Common myeloid progenitor, CD34-positive (primary cell): ENCODE results near the gene TADA2B.

ENCODE experiments used
- CTCF ChIA-PET: fragments of 350-600 bp; sonication (Branson Sonifier 250); formaldehyde crosslinking; loops from one replicate; lab custom pipeline; 2021; ENCODE audit warnings: antibody characterized with exemption; lab: Charles Lee
- POLR2A ChIA-PET: fragments of 350-600 bp; sonication (Branson Sonifier 250); formaldehyde crosslinking; loops from one replicate; lab custom pipeline; 2021; ENCODE audit warnings: antibody characterized with exemption; lab: Charles Lee
- DNase-seq, 3 donors: peaks; one replicate each; pipeline versions ENCODE4 v3.0.0 to v3.0.0-alpha.2; 2013
- H3K27ac ChIP-seq, 2 experiments: 1 replicate in 1 of 2; 2 replicates in 1 of 2; pipeline ENCODE4 v1.7.0; 2013; ENCODE audit warnings: inconsistent platforms in 2 of 2, low read length in 2 of 2, mild to moderate bottlenecking in 2 of 2, low read depth in 1 of 2, moderate library complexity in 1 of 2; ENCODE audit not compliant: severe bottlenecking in 2 of 2, insufficient read depth in 1 of 2, poor library complexity in 1 of 2
- H3K27me3 ChIP-seq, 5 experiments: replicated peaks in 2 of 5; 1 replicate in 3 of 5; 2 replicates in 2 of 5; pipeline versions ENCODE4 v1.6.1 to v1.7.0; 2013; ENCODE audit warnings: low read length in 4 of 5, mild to moderate bottlenecking in 2 of 5, moderate library complexity in 2 of 5, inconsistent platforms in 1 of 5; ENCODE audit not compliant: insufficient read depth in 5 of 5, control insufficient read depth in 4 of 5
- H3K36me3 ChIP-seq, 4 experiments: 1 replicate in 2 of 4; 2 replicates in 2 of 4; pipeline versions ENCODE4 v1.6.1 to v1.7.0; 2013; ENCODE audit warnings: low read length in 3 of 4, control low read depth in 1 of 4, mild to moderate bottlenecking in 1 of 4; ENCODE audit not compliant: control insufficient read depth in 4 of 4, insufficient read depth in 4 of 4
- H3K4me1 ChIP-seq, 4 experiments: 1 replicate in 3 of 4; 2 replicates in 1 of 4; pipeline versions ENCODE4 v1.6.1 to v1.7.1; 2013; ENCODE audit warnings: low read length in 3 of 4, mild to moderate bottlenecking in 3 of 4, control low read depth in 1 of 4, inconsistent platforms in 1 of 4, moderate library complexity in 1 of 4; ENCODE audit not compliant: control insufficient read depth in 4 of 4, insufficient read depth in 4 of 4; ENCODE audit errors: control extremely low read depth in 1 of 4
- H3K4me3 ChIP-seq, 7 experiments: 1 replicate in 4 of 7; 2 replicates in 3 of 7; pipeline versions ENCODE4 v1.5.1 to v1.7.0; 2013; ENCODE audit warnings: mild to moderate bottlenecking in 7 of 7, low read length in 6 of 7, moderate library complexity in 6 of 7, inconsistent platforms in 2 of 7, low read depth in 2 of 7, control low read depth in 1 of 7; ENCODE audit not compliant: insufficient read depth in 4 of 7, control insufficient read depth in 1 of 7; ENCODE audit errors: extremely low read depth in 1 of 7
- H3K9me3 ChIP-seq, 5 experiments: 1 replicate in 4 of 5; 2 replicates in 1 of 5; pipeline versions ENCODE4 v1.6.1 to v1.7.1; 2013; ENCODE audit warnings: low read length in 4 of 5, mild to moderate bottlenecking in 2 of 5, inconsistent platforms in 1 of 5, low read depth in 1 of 5, moderate library complexity in 1 of 5; ENCODE audit not compliant: control insufficient read depth in 4 of 5, insufficient read depth in 2 of 5; ENCODE audit errors: control extremely low read depth in 1 of 5
- WGBS: methylation state at CpG from one replicate; pipeline ENCODE4 v1.1.5; 2013; ENCODE audit not compliant: insufficient coverage; 5-methylcytosine and 5-hydroxymethylcytosine counted together

Gene TADA2B

GRCh38 chr4:7086384-7086783 is 43.2 kb downstream of the TADA2B start:
- Histone ChIP-seq H3K4me1 (no peaks in the 10 kb centered on the region), H3K27ac (no peak overlapping the region), H3K27me3 (peaks cover 0 to 54% (median 20%) of the 10 kb centered on the region in 5 experiments), H3K36me3 (no peaks in the 10 kb centered on the region), H3K9me3 (peaks cover 0 to 9% (median 5%) of the 10 kb centered on the region in 5 experiments), H3K4me3 (no peak overlapping the region)
- peak in 1 of 3 donors; percentile 16 for DNase-seq
- POLR2A ChIA-PET = no interaction called here
- no CpG with 5 or more reads among the region's 1 CpG for WGBS
- CTCF ChIA-PET = interaction anchor here (1.3 to 11.6 kb wide), 2 partner anchors 8 to 17 kb away, joined by 3 to 70 read pairs; partner anchors contain the start of gene GRPEL1

GRCh38 chr4:7087036-7087435 is 43.9 kb downstream of the TADA2B start:
- no peaks in the 10 kb centered on the region for H3K4me1 ChIP-seq
- ChIA-PET POLR2A (no interaction called here), CTCF (interaction anchor here (11.6 kb wide), 1 partner anchor 18 kb away, joined by 70 read pairs; the partner anchor contains the start of gene GRPEL1)
- WGBS = 74% methylated on average over 3 of the region's 3 CpGs
- H3K27ac ChIP-seq = no peak overlapping the region
- peaks cover 0 to 53% (median 16%) of the 10 kb centered on the region in 5 experiments for H3K27me3 ChIP-seq
- no peak overlapping the region for H3K4me3 ChIP-seq
- DNase-seq = no peak
- no peaks in the 10 kb centered on the region for H3K36me3 ChIP-seq
- H3K9me3 ChIP-seq = peaks cover 0 to 9% (median 5%) of the 10 kb centered on the region in 5 experiments

GRCh38 chr4:7089213-7089986 is 46.2 kb downstream of the TADA2B start:
- no peak overlapping the region for H3K27ac ChIP-seq
- peaks cover 1 to 9% (median 5%) of the 10 kb centered on the region in 5 experiments for H3K9me3 ChIP-seq
- ChIA-PET POLR2A (no interaction called here), CTCF (interaction anchor here (1.3 to 2.0 kb wide), 2 partner anchors 13 to 19 kb away, joined by 3 to 5 read pairs; no protein-coding TSS in a partner anchor)
- no peak overlapping the region for H3K4me3 ChIP-seq
- peaks cover 0 to 40% (median 7%) of the 10 kb centered on the region in 5 experiments for H3K27me3 ChIP-seq
- WGBS = 82% methylated on average over 4 of the region's 5 CpGs
- no peaks in the 10 kb centered on the region for H3K4me1 ChIP-seq
- DNase-seq = no peak
- no peaks in the 10 kb centered on the region for H3K36me3 ChIP-seq

- H3K4me1 ChIP-seq = no peaks in the 10 kb centered on the region
- H3K27ac ChIP-seq = no peak overlapping the region
- H3K36me3 ChIP-seq = no peaks in the 10 kb centered on the region
- POLR2A ChIA-PET = no interaction called here
- H3K9me3 ChIP-seq = peaks cover 0 to 4% (median 2%) of the 10 kb centered on the region in 5 experiments
- WGBS = no CpG with 5 or more reads among the region's 3 CpGs
- no peak overlapping the region for H3K4me3 ChIP-seq
- CTCF ChIA-PET = interaction anchor here (1.0 kb wide), 1 partner anchor 9 kb away, joined by 3 read pairs; no protein-coding TSS in a partner anchor
- no peak for DNase-seq
- peaks cover 2 to 38% (median 10%) of the 10 kb centered on the region in 5 experiments for H3K27me3 ChIP-seq
These were observed 48.9 kb downstream of the TADA2B start for GRCh38 chr4:7092026-7092425.

- Histone ChIP-seq H3K4me1 (no peaks in the 10 kb centered on the region), H3K27ac (no peak overlapping the region), H3K36me3 (no peaks in the 10 kb centered on the region), H3K27me3 (peaks cover 2 to 40% (median 14%) of the 10 kb centered on the region in 5 experiments), H3K9me3 (peaks cover 0 to 2% (median 0%) of the 10 kb centered on the region in 5 experiments), H3K4me3 (no peak overlapping the region)
- CTCF ChIA-PET = interaction anchor here (0.7 to 1.1 kb wide), 3 partner anchors 9 to 39 kb away, joined by 3 read pairs; no protein-coding TSS in a partner anchor
- no peak for DNase-seq
- POLR2A ChIA-PET = no interaction called here
- WGBS = 85% methylated on average over 9 of the region's 10 CpGs
These were observed 51.7 kb downstream of the TADA2B start for GRCh38 chr4:7094916-7095315.

GRCh38 chr4:7095611-7096155 is 52.5 kb downstream of the TADA2B start:
- H3K36me3 ChIP-seq = no peaks in the 10 kb centered on the region
- peaks cover 2 to 43% (median 11%) of the 10 kb centered on the region in 5 experiments for H3K27me3 ChIP-seq
- POLR2A ChIA-PET = no interaction called here
- 91% methylated on average over 13 of the region's 16 CpGs for WGBS
- H3K27ac ChIP-seq = no peak overlapping the region
- CTCF ChIA-PET = interaction anchor here (0.8 kb wide), 1 partner anchor 11 kb away, joined by 3 read pairs; no protein-coding TSS in a partner anchor
- H3K4me3 ChIP-seq = no peak overlapping the region
- no peak for DNase-seq
- peaks cover 0 to 2% (median 0%) of the 10 kb centered on the region in 5 experiments for H3K9me3 ChIP-seq
- no peaks in the 10 kb centered on the region for H3K4me1 ChIP-seq
